GM18511 (cell line): ENCODE results near the gene TEX101.
"Not testable (repeated sequence)": the region's sequence is repeated elsewhere in the genome, so short reads cannot be mapped to it uniquely, and the experiment has no call there.

Experiments used
- ATAC-seq: cut with Tn5 transposase; IDR thresholded peaks from one replicate; pipeline ENCODE4 v1.9.1; 2021; ENCODE audit warnings: mild to moderate bottlenecking, moderate library complexity; ENCODE audit not compliant: unreplicated experiment

Gene TEX101, protein sequence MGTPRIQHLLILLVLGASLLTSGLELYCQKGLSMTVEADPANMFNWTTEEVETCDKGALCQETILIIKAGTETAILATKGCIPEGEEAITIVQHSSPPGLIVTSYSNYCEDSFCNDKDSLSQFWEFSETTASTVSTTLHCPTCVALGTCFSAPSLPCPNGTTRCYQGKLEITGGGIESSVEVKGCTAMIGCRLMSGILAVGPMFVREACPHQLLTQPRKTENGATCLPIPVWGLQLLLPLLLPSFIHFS

DNA sequence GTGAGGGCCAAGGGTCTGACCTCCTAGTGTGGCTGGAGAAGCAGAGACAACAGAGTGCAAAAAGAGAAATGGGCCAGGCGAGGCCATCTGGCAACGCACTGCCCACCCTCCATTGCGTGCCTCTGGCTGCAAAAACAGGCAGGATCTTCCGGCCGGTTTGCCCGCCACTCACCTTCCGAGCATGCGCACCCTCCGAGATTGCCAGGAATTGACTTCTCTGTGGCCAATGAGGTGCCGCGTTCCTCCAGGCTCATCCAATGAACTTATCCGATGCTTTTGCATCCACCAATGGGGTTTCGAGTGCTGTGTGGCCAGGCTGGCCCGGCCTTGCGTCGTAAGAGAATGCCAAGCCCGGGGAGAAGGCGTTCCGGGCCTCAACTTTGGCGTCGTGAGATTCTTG, at the start of gene TEX101:
TSS of gene TEX101 (plus strand) at position 337 of the 400 bp plus-strand sequence. CDS start 1,030 bp downstream, outside the sequence.
- ATAC-seq: no peak

GRCh38 chr19:43365677-43366076, 49.0 kb upstream of the TEX101 start:
- not testable (repeated sequence) for ATAC-seq

DNA sequence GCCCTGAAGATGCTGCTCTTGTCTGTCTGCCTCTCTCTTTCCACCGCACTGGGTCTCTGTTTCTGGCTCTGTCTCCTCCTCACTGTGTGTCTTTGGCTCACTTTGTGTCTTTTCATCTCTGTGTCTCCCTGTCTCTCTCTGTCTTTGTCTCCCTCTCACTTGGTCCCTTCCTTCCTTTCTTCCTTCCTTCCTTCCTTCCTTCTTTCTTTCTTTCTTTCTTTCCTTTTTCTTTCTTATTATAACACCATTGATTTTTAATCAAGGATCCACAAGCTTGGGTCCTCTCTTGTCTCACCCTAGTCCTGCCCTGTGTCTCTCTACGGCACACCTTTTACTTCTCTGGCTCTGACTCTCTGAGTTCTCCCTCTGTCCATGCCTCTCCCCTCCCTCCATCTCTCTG, 46.9 kb upstream of the TEX101 start:
- ATAC-seq: no peak

- not testable (repeated sequence) for ATAC-seq
Measured at GRCh38 chr19:43368897-43369296, 45.8 kb upstream of the TEX101 start.

GRCh38 chr19:43371909-43372308, 42.8 kb upstream of the TEX101 start:
- ATAC-seq: no peak

- ATAC-seq: no peak
Measured at GRCh38 chr19:43372462-43372861, 42.2 kb upstream of the TEX101 start.

DNA sequence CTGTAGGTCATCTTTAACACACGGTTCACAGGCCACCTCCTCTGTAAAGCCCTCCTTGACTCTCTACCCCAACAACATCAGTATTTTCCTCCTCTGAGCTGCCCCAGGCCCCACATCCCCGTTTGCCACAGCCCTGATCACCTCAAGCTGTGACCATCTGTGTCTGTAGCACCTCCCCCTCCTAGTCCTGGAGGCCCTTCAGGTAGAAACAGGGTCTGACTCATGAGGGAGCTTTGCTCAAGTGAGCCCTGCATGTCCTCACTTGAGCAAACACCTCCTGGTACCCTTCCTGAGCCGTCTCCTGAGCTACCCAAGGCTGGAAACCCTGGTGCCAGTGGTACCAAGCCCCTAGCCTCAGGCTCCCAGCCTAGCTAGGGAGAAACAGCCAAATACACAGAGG, 37.1 kb upstream of the TEX101 start:
- not testable (repeated sequence) for ATAC-seq

DNA sequence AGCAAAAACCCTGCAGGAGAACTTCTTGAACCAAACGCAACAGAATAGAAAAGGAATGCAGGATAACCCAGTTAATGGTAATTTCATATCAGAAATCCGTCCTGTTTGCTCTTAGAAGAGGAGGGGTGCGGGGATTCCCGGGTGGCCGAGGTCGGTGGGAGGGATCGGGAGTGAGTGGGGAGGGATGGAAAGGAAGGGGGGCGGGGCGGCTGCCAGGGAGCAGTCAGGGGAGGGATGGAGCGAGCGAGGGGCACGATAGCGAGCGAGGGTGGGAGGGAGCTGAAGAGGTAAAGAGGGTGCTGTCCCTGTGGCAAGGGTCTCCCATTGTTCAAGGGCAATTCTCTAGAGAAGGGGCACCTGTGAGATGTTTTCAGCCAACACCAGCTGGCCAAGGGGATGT, 34.7 kb upstream of the TEX101 start:
- ATAC-seq: no peak

DNA sequence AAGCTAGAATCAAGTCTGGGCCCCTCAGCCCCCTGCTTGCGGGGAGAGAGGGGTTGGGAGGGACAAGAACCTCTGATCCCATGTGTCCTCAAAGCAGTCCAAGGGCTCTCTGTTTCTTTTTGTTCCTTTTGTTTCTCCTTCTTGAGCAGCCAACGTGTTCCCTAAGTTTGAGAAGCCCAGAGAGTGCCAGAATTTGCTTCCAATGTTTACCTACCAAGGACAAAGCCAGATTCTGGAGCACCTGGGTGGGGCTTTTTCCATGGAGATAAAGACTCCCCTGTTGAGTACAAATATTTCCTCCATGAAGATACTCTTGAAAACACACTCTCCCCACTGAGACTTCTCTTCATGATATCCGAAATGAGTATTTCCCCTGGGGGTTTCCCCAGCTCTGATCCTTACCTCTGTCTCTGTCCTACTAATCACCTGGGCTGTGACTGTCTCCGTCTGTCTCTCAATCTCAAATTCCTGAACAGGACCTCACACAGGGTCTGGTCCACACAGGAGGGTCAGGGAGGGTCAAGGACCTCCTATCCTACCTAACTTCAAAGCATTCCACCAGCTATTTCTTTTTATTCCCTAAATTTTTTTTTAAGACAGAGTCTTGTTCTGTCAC, 33.8 kb upstream of the TEX101 start:
- ATAC-seq: no peak

DNA sequence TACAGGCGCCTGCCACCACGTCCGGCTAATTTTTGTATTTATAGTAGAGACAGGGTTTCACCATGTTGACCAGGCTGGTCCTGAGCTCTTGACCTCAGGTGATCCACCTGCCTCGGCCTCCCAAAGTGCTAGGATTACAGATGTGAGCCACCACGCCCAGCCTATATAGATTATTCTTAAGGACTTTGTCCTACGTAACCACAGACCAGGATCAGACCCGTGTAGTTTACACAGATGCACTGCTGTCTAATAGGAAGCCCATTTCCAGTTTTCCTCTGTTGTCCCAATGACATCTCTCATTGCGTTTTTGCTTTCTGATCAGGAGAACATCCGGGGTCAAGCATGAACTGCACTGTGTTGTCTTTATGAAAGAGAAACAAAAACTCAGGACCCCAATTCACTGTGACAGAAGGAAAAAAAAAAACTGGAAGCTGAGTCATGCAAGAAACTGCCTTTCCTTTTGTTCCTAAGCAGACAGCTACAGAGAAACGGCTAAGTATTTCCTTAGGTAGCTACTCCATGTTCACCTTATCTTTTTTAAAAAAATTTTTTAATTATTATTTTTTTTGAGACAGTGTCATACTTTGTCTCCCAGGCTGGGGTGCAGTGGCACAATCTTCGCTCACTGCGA, 32.0 kb upstream of the TEX101 start:
- not testable (repeated sequence) for ATAC-seq

DNA sequence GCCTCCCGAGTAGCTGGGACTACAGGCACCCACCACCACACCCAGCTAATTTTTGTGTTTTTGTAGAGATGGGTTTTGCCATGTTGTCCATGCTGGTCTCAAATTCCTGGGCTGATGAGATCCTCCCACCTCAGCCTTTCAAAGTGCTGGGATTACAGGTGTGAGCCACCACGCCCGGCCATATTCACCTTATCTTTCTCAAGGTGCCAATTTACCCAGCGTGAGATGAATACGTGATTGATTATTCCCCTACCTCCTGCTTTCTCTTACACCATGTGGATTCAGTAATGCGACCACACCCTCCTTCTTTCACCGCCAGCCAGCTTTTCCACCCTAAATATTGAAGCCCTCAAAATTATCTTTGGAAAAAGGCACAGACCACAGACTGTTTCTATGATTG, 31.4 kb upstream of the TEX101 start:
- ATAC-seq: not testable (repeated sequence)

- not testable (repeated sequence) for ATAC-seq
Measured at GRCh38 chr19:43383759-43384158, 30.9 kb upstream of the TEX101 start.

DNA sequence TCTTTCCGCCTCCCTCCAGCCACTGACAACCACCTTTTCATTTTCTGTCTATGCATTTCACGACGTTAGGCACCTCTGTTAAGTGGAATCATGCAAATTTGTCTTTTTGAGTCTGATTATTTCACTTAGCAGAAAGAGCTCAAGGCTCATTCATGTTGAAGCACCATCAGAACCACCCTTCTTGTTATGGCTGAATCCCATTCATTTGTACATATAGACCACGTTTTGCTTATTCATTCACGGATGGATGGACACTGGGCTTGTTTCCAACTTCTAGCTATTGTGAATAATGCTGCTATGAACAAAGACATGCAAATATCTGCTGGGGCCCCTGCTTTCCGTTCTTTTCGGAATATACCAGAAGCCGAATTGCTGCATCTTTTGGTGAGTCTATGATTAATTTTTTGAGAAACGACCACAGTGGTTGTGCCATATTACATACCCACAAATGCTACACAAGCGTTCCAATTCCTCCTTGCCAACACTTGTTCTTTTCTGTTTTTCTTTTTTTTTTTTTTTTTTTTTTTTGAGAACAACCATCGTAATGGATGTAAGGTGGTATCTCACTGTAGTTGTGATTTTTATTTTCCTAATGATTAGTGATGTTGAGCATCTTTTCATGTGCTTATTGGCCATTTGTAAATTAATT, 23.7 kb upstream of the TEX101 start:
- ATAC-seq: not testable (repeated sequence)

- not testable (repeated sequence) for ATAC-seq
Measured at GRCh38 chr19:43391552-43391935, 23.1 kb upstream of the TEX101 start.

- not testable (repeated sequence) for ATAC-seq
Measured at GRCh38 chr19:43393501-43393900, 21.2 kb upstream of the TEX101 start.

- no peak for ATAC-seq
Measured at GRCh38 chr19:43395561-43395960, 19.1 kb upstream of the TEX101 start.

DNA sequence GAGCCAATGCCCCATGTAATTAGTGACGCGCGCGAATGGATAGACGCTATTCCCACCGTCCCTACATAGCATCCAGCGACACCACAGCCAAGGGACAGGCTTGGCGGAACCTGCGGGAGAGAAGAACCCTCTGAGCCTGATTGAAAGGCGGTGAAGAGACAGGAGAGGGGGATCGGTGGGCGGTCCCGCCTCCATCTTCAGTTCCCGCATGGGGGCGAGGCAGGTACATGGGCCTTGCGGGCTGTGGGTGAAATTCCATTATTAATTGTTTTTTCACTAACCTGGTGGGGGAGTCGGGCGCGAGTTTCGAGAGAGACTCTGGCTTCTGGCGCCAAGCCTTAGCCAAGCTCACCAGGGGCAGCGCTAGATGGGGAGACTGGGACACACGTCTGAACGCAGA, 8.4 kb upstream of the TEX101 start:
- no peak for ATAC-seq

- ATAC-seq: no peak
Measured at GRCh38 chr19:43407416-43408005, 7.2 kb upstream of the TEX101 start.

DNA sequence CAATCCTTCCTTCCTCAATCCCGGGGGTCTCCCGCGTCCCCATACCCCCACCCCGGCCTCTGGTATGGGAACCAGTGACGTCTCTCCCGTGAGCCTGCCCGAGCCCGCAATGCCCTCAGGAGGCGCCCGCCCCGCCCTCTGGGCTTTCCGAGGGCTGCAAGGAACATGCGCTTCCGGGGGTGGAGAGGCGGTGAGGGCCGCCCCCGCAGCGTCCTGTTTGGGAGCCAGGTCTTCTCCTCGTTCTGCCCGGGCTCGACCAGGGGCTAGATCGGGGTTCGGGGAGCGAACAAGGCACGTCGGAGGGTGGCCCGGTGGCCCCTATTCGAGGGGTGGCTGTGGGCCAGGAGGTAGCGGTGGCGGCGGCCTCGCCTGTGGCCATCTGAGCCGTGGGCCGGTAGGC, 6.6 kb upstream of the TEX101 start:
- no peak for ATAC-seq

- no peak for ATAC-seq
Measured at GRCh38 chr19:43409415-43409814, 5.3 kb upstream of the TEX101 start.

GRCh38 chr19:43412441-43412840, 2.2 kb upstream of the TEX101 start:
- ATAC-seq: no peak
